ENCODE measurements around the gene SORCS2.

DNA sequence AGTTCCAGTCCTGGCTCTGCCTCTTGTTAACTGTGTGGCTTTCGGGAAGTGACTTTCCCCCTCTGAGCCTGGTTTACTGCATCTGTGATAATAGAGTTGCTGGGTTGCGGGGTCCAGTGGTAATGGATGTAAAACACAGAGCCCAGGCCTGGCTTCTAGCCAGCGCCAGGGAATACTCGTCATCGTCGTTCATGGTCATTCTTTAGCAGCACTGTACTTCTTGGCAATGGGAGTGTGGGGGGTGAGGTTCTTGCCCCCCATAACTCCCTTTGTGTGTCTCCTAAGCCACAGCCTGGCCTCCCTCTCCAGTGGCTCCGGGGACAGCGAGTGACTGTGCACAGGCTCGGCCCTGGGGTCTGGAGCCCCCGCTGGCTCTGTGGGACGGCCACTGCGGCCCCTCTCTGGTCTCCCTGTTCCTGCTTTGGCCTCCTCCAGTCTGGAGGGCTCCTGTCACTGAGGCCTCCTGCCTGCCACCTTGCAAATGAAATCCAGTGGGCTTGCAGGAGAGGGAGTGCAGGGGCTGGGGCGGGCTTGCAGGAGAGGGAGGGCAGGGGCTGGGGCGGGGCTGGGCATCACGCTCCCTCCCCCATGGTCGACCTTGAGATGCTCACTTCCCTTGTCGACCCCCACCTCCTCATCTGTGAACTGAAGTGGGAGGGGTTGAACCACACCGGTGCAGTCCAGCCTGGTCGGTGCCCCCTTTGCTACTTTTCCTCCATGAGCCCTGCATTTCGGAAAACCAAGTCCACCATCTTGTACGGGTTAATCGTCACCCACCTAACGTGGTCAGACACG lies 229.2 kb downstream of the SORCS2 start:
- TF ChIP-seq, protein P1, sequence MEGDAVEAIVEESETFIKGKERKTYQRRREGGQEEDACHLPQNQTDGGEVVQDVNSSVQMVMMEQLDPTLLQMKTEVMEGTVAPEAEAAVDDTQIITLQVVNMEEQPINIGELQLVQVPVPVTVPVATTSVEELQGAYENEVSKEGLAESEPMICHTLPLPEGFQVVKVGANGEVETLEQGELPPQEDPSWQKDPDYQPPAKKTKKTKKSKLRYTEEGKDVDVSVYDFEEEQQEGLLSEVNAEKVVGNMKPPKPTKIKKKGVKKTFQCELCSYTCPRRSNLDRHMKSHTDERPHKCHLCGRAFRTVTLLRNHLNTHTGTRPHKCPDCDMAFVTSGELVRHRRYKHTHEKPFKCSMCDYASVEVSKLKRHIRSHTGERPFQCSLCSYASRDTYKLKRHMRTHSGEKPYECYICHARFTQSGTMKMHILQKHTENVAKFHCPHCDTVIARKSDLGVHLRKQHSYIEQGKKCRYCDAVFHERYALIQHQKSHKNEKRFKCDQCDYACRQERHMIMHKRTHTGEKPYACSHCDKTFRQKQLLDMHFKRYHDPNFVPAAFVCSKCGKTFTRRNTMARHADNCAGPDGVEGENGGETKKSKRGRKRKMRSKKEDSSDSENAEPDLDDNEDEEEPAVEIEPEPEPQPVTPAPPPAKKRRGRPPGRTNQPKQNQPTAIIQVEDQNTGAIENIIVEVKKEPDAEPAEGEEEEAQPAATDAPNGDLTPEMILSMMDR (CRISPR knock-in tag; IDR thresholded peaks at IDR 0.05): no peak
- no peak for TF ChIP-seq EP300 (IDR thresholded peaks at IDR 0.05; ENCODE audit: low read depth in 2 of 2, low read length in 2 of 2)
- no peak for TF ChIP-seq EP300 (CRISPR knock-in tag; IDR thresholded peaks at IDR 0.05; ENCODE audit: borderline replicate concordance)
- TF ChIP-seq STAG1 (CRISPR knock-in tag; IDR thresholded peaks at IDR 0.05): no peak
- TF ChIP-seq POLR2AphosphoS5 (IDR thresholded peaks at IDR 0.05; ENCODE audit: low read depth, low read length): no peak
- TF ChIP-seq, protein P2, sequence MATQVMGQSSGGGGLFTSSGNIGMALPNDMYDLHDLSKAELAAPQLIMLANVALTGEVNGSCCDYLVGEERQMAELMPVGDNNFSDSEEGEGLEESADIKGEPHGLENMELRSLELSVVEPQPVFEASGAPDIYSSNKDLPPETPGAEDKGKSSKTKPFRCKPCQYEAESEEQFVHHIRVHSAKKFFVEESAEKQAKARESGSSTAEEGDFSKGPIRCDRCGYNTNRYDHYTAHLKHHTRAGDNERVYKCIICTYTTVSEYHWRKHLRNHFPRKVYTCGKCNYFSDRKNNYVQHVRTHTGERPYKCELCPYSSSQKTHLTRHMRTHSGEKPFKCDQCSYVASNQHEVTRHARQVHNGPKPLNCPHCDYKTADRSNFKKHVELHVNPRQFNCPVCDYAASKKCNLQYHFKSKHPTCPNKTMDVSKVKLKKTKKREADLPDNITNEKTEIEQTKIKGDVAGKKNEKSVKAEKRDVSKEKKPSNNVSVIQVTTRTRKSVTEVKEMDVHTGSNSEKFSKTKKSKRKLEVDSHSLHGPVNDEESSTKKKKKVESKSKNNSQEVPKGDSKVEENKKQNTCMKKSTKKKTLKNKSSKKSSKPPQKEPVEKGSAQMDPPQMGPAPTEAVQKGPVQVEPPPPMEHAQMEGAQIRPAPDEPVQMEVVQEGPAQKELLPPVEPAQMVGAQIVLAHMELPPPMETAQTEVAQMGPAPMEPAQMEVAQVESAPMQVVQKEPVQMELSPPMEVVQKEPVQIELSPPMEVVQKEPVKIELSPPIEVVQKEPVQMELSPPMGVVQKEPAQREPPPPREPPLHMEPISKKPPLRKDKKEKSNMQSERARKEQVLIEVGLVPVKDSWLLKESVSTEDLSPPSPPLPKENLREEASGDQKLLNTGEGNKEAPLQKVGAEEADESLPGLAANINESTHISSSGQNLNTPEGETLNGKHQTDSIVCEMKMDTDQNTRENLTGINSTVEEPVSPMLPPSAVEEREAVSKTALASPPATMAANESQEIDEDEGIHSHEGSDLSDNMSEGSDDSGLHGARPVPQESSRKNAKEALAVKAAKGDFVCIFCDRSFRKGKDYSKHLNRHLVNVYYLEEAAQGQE (IDR thresholded peaks at IDR 0.05; ENCODE audit: borderline replicate concordance in 1 of 2, low read depth in 1 of 2, low read length in 2 of 2): no peak
- no peak for TF ChIP-seq SUZ12 (IDR thresholded peaks at IDR 0.05; ENCODE audit: low read depth, low read length)
- no peak for TF ChIP-seq NKX3-1 (CRISPR knock-in tag; IDR thresholded peaks at IDR 0.05)
